Mucosa of rectum (tissue), 2 donors: Measurements from ENCODE around the gene GRM8.

Experiments used
- H3K27ac ChIP-seq, 2 donors: one replicate each; pipeline ENCODE4 v1.7.0; 2013; ENCODE audit warnings: inconsistent platforms in 2 of 2, low read depth in 2 of 2, low read length in 2 of 2
- H3K27me3 ChIP-seq, 2 donors: one replicate each; pipeline ENCODE4 v1.7.0; 2013; ENCODE audit warnings: low read length in 2 of 2; ENCODE audit not compliant: control insufficient read depth in 2 of 2, insufficient read depth in 2 of 2
- H3K36me3 ChIP-seq, 2 donors: one replicate each; pipeline ENCODE4 v1.7.0; 2013; ENCODE audit warnings: low read length in 2 of 2; ENCODE audit not compliant: control insufficient read depth in 2 of 2, insufficient read depth in 2 of 2
- H3K4me1 ChIP-seq, 2 donors: one replicate each; pipeline ENCODE4 v1.7.0; 2013; ENCODE audit warnings: low read length in 2 of 2, mild to moderate bottlenecking in 1 of 2; ENCODE audit not compliant: control insufficient read depth in 2 of 2, insufficient read depth in 2 of 2
- H3K4me3 ChIP-seq, 2 donors: one replicate each; pipeline ENCODE4 v1.7.0; 2013; ENCODE audit warnings: low read length in 2 of 2
- H3K9ac ChIP-seq, 2 donors: one replicate each; pipeline ENCODE4 v1.7.0; 2013; ENCODE audit warnings: low read length in 2 of 2, low read depth in 1 of 2, mild to moderate bottlenecking in 1 of 2
- H3K9me3 ChIP-seq, 2 donors: one replicate each; pipeline ENCODE4 v1.7.0; 2013; ENCODE audit warnings: low read length in 2 of 2; ENCODE audit not compliant: control insufficient read depth in 2 of 2
- donor health status: healthy.
- donor health status: Normal muscosa, but diverticular disease.

Gene GRM8

GRCh38 chr7:127233630-127234029 is 19.1 kb downstream of the GRM8 start:
- Histone ChIP-seq H3K9me3 (no peaks in the 10 kb centered on the region), H3K4me1 (no peaks in the 10 kb centered on the region), H3K4me3 (no peak overlapping the region), H3K36me3 (no peaks in the 10 kb centered on the region), H3K27me3 (no peaks in the 10 kb centered on the region), H3K9ac (no peak overlapping the region), H3K27ac (no peak overlapping the region)

GRCh38 chr7:127231415-127231814 is 21.3 kb downstream of the GRM8 start:
- no peak overlapping the region for H3K9ac ChIP-seq
- no peak overlapping the region for H3K4me3 ChIP-seq
- H3K27me3 ChIP-seq, result no peaks in the 10 kb centered on the region
- no peaks in the 10 kb centered on the region for H3K9me3 ChIP-seq
- H3K27ac ChIP-seq, result no peak overlapping the region
- no peaks in the 10 kb centered on the region for H3K36me3 ChIP-seq
- no peaks in the 10 kb centered on the region for H3K4me1 ChIP-seq

GRCh38 chr7:127230192-127230925 is 22.4 kb downstream of the GRM8 start:
- no peak overlapping the region for H3K4me3 ChIP-seq
- no peaks in the 10 kb centered on the region for H3K9me3 ChIP-seq
- no peaks in the 10 kb centered on the region for H3K36me3 ChIP-seq
- H3K4me1 ChIP-seq, result no peaks in the 10 kb centered on the region
- H3K27ac ChIP-seq, result no peak overlapping the region
- H3K9ac ChIP-seq, result no peak overlapping the region
- no peaks in the 10 kb centered on the region for H3K27me3 ChIP-seq

- H3K9me3 ChIP-seq, result no peaks in the 10 kb centered on the region
- no peak overlapping the region for H3K27ac ChIP-seq
- H3K9ac ChIP-seq, result no peak overlapping the region
- no peaks in the 10 kb centered on the region for H3K4me1 ChIP-seq
- H3K36me3 ChIP-seq, result no peaks in the 10 kb centered on the region
- H3K27me3 ChIP-seq, result no peaks in the 10 kb centered on the region
- H3K4me3 ChIP-seq, result no peak overlapping the region
Measured at GRCh38 chr7:127226685-127227374, 25.9 kb downstream of the GRM8 start.

GRCh38 chr7:127221731-127222130 is 31.0 kb downstream of the GRM8 start:
- Histone ChIP-seq H3K27ac (no peak overlapping the region), H3K4me1 (no peaks in the 10 kb centered on the region), H3K9me3 (no peaks in the 10 kb centered on the region), H3K27me3 (no peaks in the 10 kb centered on the region), H3K36me3 (no peaks in the 10 kb centered on the region), H3K4me3 (no peak overlapping the region), H3K9ac (no peak overlapping the region)

GRCh38 chr7:127214956-127215718 is 37.6 kb downstream of the GRM8 start:
- Histone ChIP-seq H3K27me3 (no peaks in the 10 kb centered on the region), H3K4me3 (no peak overlapping the region), H3K9ac (no peak overlapping the region), H3K27ac (no peak overlapping the region), H3K9me3 (no peaks in the 10 kb centered on the region), H3K36me3 (no peaks in the 10 kb centered on the region), H3K4me1 (no peaks in the 10 kb centered on the region)

- H3K9ac ChIP-seq, result no peak overlapping the region
- H3K4me3 ChIP-seq, result no peak overlapping the region
- no peaks in the 10 kb centered on the region for H3K4me1 ChIP-seq
- no peaks in the 10 kb centered on the region for H3K9me3 ChIP-seq
- H3K36me3 ChIP-seq, result no peaks in the 10 kb centered on the region
- H3K27me3 ChIP-seq, result no peaks in the 10 kb centered on the region
- H3K27ac ChIP-seq, result no peak overlapping the region
Measured at GRCh38 chr7:127209886-127210285, 42.9 kb downstream of the GRM8 start.

GRCh38 chr7:127208860-127209259 is 43.9 kb downstream of the GRM8 start:
- H3K36me3 ChIP-seq, result no peaks in the 10 kb centered on the region

GRCh38 chr7:127208351-127208750 is 44.4 kb downstream of the GRM8 start:
- H3K27me3 ChIP-seq, result no peaks in the 10 kb centered on the region
- no peaks in the 10 kb centered on the region for H3K4me1 ChIP-seq
- H3K9ac ChIP-seq, result no peak overlapping the region
- H3K36me3 ChIP-seq, result no peaks in the 10 kb centered on the region
- no peak overlapping the region for H3K4me3 ChIP-seq
- no peak overlapping the region for H3K27ac ChIP-seq
- H3K9me3 ChIP-seq, result no peaks in the 10 kb centered on the region

More at GRCh38 chr7:127208860-127209259, 43.9 kb downstream of the GRM8 start:
- Histone ChIP-seq H3K27ac (no peak overlapping the region), H3K27me3 (no peaks in the 10 kb centered on the region), H3K4me3 (no peak overlapping the region), H3K9ac (no peak overlapping the region), H3K9me3 (no peaks in the 10 kb centered on the region), H3K4me1 (no peaks in the 10 kb centered on the region)

GRCh38 chr7:127207806-127208205 is 44.9 kb downstream of the GRM8 start:
- Histone ChIP-seq H3K9me3 (no peaks in the 10 kb centered on the region), H3K9ac (no peak overlapping the region), H3K36me3 (no peaks in the 10 kb centered on the region), H3K4me1 (no peaks in the 10 kb centered on the region), H3K4me3 (no peak overlapping the region), H3K27me3 (no peaks in the 10 kb centered on the region), H3K27ac (no peak overlapping the region)
